HL-60 (cell line): ENCODE data around the gene PNMT.

Experiments
- DNase-seq, 2 experiments: peaks; one replicate each; pipeline ENCODE4 v3.0.0-alpha.2; 2010 to 2020; ENCODE audit warnings: low read depth in 1 of 2, low spot score in 1 of 2
- H3K27ac ChIP-seq: fragments of 250-450 bp; sonication (Bioruptor Pico); replicated peaks from 2 replicates; pipeline ENCODE4 v1.5.1; 2020; ENCODE audit warnings: mild to moderate bottlenecking, moderate library complexity
- H3K27me3 ChIP-seq: fragments of 250-450 bp; sonication (Bioruptor Pico); 2 replicates; pipeline ENCODE4 v1.5.1; 2021; ENCODE audit warnings: mild to moderate bottlenecking, moderate library complexity; ENCODE audit not compliant: insufficient read depth, poor library complexity, severe bottlenecking
- H3K4me3 ChIP-seq: replicated peaks from 2 replicates; pipeline ENCODE4 v1.5.1; 2011; ENCODE audit warnings: mild to moderate bottlenecking, control low read depth, low read length; ENCODE audit not compliant: insufficient read depth
- CTCF ChIP-seq: IDR thresholded peaks from one replicate; pipeline ENCODE4 v1.5.1; 2011; ENCODE audit warnings: low read length, control low read depth, inconsistent platforms; ENCODE audit not compliant: insufficient read depth
- GABPA ChIP-seq: IDR thresholded peaks from 2 replicates; pipeline ENCODE4 v1.6.1; 2012; ENCODE audit warnings: low read depth
- POLR2AphosphoS5 ChIP-seq: IDR thresholded peaks from 2 replicates; pipeline ENCODE4 v1.6.1; 2012; ENCODE audit warnings: low read depth
- REST ChIP-seq: IDR thresholded peaks from 2 replicates; pipeline ENCODE4 v1.6.1; 2012; ENCODE audit warnings: low read depth; ENCODE audit not compliant: insufficient replicate concordance
- SPI1 ChIP-seq: IDR thresholded peaks from 2 replicates; pipeline ENCODE4 v1.6.1; 2012; ENCODE audit warnings: low read depth, mild to moderate bottlenecking, borderline replicate concordance

Gene PNMT

GRCh38 chr17:39706383-39706782 is 38.1 kb downstream of the PNMT start:
- no peak overlapping the region for H3K4me3 ChIP-seq
- H3K27ac ChIP-seq, result no peak overlapping the region
- TF ChIP-seq GABPA (no peak), REST (no peak), CTCF (no peak), SPI1 (no peak), POLR2AphosphoS5 (no peak)

GRCh38 chr17:39706921-39707337 is 38.7 kb downstream of the PNMT start:
- H3K4me3 ChIP-seq, result no peak overlapping the region
- DNase-seq, result no peak
- peaks cover 6% of the 10 kb centered on the region for H3K27me3 ChIP-seq
- H3K27ac ChIP-seq, result no peak overlapping the region
- TF ChIP-seq GABPA (no peak), REST (no peak), POLR2AphosphoS5 (no peak), CTCF (no peak)

More at GRCh38 chr17:39706383-39706782, 38.1 kb downstream of the PNMT start:
- peaks cover 6% of the 10 kb centered on the region for H3K27me3 ChIP-seq
- DNase-seq, result no peak

- Histone ChIP-seq H3K27ac (no peak overlapping the region), H3K27me3 (no peaks in the 10 kb centered on the region), H3K4me3 (no peak overlapping the region)
- no peak for TF ChIP-seq POLR2AphosphoS5
- TF ChIP-seq REST, result no peak
- no peak for TF ChIP-seq SPI1
- TF ChIP-seq CTCF, result no peak
- TF ChIP-seq GABPA, result no peak
- DNase-seq, result no peak
Measured at GRCh38 chr17:39709319-39709997, 41.2 kb downstream of the PNMT start.
